GM12892 (cell line): ENCODE measurements around the gene OSBPL10.
"Not testable (repeated sequence)": the region's sequence is repeated elsewhere in the genome, so short reads cannot be mapped to it uniquely, and the experiment has no call there.

ENCODE experiments used
- DNase-seq: peaks from one replicate; pipeline ENCODE4 v3.0.0; 2011; ENCODE audit not compliant: insufficient read length
- FAIRE-seq: peaks from 2 replicates; lab custom pipeline; 2011; peaks lifted over from hg19 to GRCh38; lab: Jason Lieb, UNC
- POLR2A ChIP-seq: IDR thresholded peaks from 2 replicates; pipeline ENCODE4 v1.6.1; 2011; ENCODE audit warnings: low read depth, low read length, control low read depth
- POLR2AphosphoS5 ChIP-seq: IDR thresholded peaks from 2 replicates; pipeline ENCODE4 v1.6.1; 2011; ENCODE audit warnings: low read depth, low read length, control low read depth
- TAF1 ChIP-seq: IDR thresholded peaks from 2 replicates; pipeline ENCODE4 v1.6.1; 2011; ENCODE audit warnings: low read depth, mild to moderate bottlenecking, control low read depth, low read length, borderline replicate concordance

The OSBPL10 gene

GRCh38 chr3:31690771-31691170, 290.3 kb downstream of the OSBPL10 start:
- no peak for FAIRE-seq
- TF ChIP-seq POLR2A (no peak), TAF1 (no peak), POLR2AphosphoS5 (no peak)

GRCh38 chr3:31689523-31689922, 291.5 kb downstream of the OSBPL10 start:
- not testable (repeated sequence) for FAIRE-seq, DNase-seq

More at GRCh38 chr3:31690771-31691170, 290.3 kb downstream of the OSBPL10 start:
- no peak for DNase-seq

- DNase-seq (no peak), FAIRE-seq (no peak)
- TF ChIP-seq POLR2AphosphoS5 = no peak
- no peak for TF ChIP-seq POLR2A
- no peak for TF ChIP-seq TAF1
These were observed 292.1 kb downstream of the OSBPL10 start for GRCh38 chr3:31688984-31689383.

- DNase-seq (no peak), FAIRE-seq (no peak)
- TF ChIP-seq POLR2AphosphoS5 = no peak
- TF ChIP-seq TAF1 = no peak
- no peak for TF ChIP-seq POLR2A
These were observed 293.9 kb downstream of the OSBPL10 start for GRCh38 chr3:31687020-31687802.

- no peak for FAIRE-seq
- no peak for TF ChIP-seq POLR2A
- TF ChIP-seq POLR2AphosphoS5 = no peak
- DNase-seq = no peak
These were observed 300.8 kb downstream of the OSBPL10 start for GRCh38 chr3:31680072-31680870.

- FAIRE-seq (no peak), DNase-seq (no peak)
- TF ChIP-seq TAF1 (no peak), POLR2A (no peak)
These were observed 304.5 kb downstream of the OSBPL10 start for GRCh38 chr3:31676556-31676955.

- FAIRE-seq (no peak), DNase-seq (no peak)
- TF ChIP-seq POLR2AphosphoS5 (no peak), TAF1 (no peak), POLR2A (no peak)
These were observed 307.1 kb downstream of the OSBPL10 start for GRCh38 chr3:31673950-31674349.

- DNase-seq (no peak), FAIRE-seq (no peak)
- TF ChIP-seq TAF1 = no peak
- TF ChIP-seq POLR2A = no peak
- no peak for TF ChIP-seq POLR2AphosphoS5
These were observed 309.1 kb downstream of the OSBPL10 start for GRCh38 chr3:31671976-31672375.

- TF ChIP-seq TAF1 (no peak), POLR2AphosphoS5 (no peak), POLR2A (no peak)
- FAIRE-seq (no peak), DNase-seq (no peak)
These were observed 309.6 kb downstream of the OSBPL10 start for GRCh38 chr3:31671451-31671850.

- no peak for TF ChIP-seq TAF1
- no peak for TF ChIP-seq POLR2AphosphoS5
- no peak for TF ChIP-seq POLR2A
- FAIRE-seq = no peak
- DNase-seq = no peak
These were observed 310.3 kb downstream of the OSBPL10 start for GRCh38 chr3:31670722-31671121.

GRCh38 chr3:31670136-31670535, 310.9 kb downstream of the OSBPL10 start:
- TF ChIP-seq POLR2AphosphoS5 (no peak), TAF1 (no peak), POLR2A (no peak)
- no peak for DNase-seq
- no peak for FAIRE-seq

- FAIRE-seq = no peak
- DNase-seq = no peak
- TF ChIP-seq POLR2A (no peak), POLR2AphosphoS5 (no peak), TAF1 (no peak)
These were observed 312.8 kb downstream of the OSBPL10 start for GRCh38 chr3:31668242-31668641.
